Osteoblast (primary cell): ENCODE data around the gene EIF4G3. TPM values are rescaled to one million over a fixed set of nuclear protein-coding genes. Genes with fewer than 3 reads are reported as not detected.

Source experiments
- DNase-seq: peaks from one replicate; pipeline ENCODE4 v3.0.0; 2011; ENCODE audit warnings: low spot score, mixed read lengths; ENCODE audit not compliant: insufficient read length; ENCODE audit errors: missing footprints
- H2AFZ ChIP-seq: 2 replicates; pipeline ENCODE4 v1.6.0; 2011; ENCODE audit warnings: mild to moderate bottlenecking, low read length
- H3K27ac ChIP-seq: 2 replicates; pipeline ENCODE4 v1.5.1; 2011; ENCODE audit warnings: mild to moderate bottlenecking, low read depth, low read length, moderate library complexity
- H3K27me3 ChIP-seq: 2 replicates; pipeline ENCODE4 v1.6.0; 2012; ENCODE audit warnings: mild to moderate bottlenecking, control low read depth, inconsistent platforms, low read length, moderate library complexity; ENCODE audit not compliant: insufficient read depth
- H3K36me3 ChIP-seq: 2 replicates; pipeline ENCODE4 v1.5.1; 2011; ENCODE audit warnings: mild to moderate bottlenecking, low read length, control low read depth, moderate library complexity; ENCODE audit not compliant: insufficient read depth
- H3K4me1 ChIP-seq: 2 replicates; pipeline ENCODE4 v1.5.1; 2011; ENCODE audit warnings: mild to moderate bottlenecking, low read length, control low read depth, moderate library complexity; ENCODE audit not compliant: insufficient read depth
- H3K4me2 ChIP-seq: 2 replicates; pipeline ENCODE4 v1.6.0; 2011; ENCODE audit warnings: mild to moderate bottlenecking, low read length; ENCODE audit not compliant: insufficient read depth
- H3K4me3 ChIP-seq: fragments of 200-600 bp; sonication (generic); 3 replicates; pipeline ENCODE4 v1.5.1; 2012; ENCODE audit warnings: mild to moderate bottlenecking, low read length, inconsistent platforms; ENCODE audit not compliant: insufficient read depth
- H3K79me2 ChIP-seq: 2 replicates; pipeline ENCODE4 v1.6.0; 2012; ENCODE audit warnings: mild to moderate bottlenecking, low read length, control low read depth, inconsistent platforms; ENCODE audit not compliant: insufficient read depth
- H3K9me3 ChIP-seq: 2 replicates; pipeline ENCODE4 v1.5.1; 2011; ENCODE audit warnings: low read depth, low read length, control low read depth
- H4K20me1 ChIP-seq: 2 replicates; pipeline ENCODE4 v1.6.0; 2012; ENCODE audit warnings: mild to moderate bottlenecking, low read length, control low read depth; ENCODE audit not compliant: insufficient read depth
- CTCF ChIP-seq: IDR thresholded peaks from 2 replicates; pipeline ENCODE4 v1.5.1; 2011; ENCODE audit warnings: mild to moderate bottlenecking, low read depth, low read length, moderate library complexity; ENCODE audit errors: extremely low read depth
- total RNA-seq: library from RNA; depleted of rRNA; stranded (reverse); fragments of >200 nt; gene quantifications from 2 replicates; pipeline ENCODE4 v1.2.3, GENCODE V29; 2012

EIF4G3 gene
- total RNA-seq, 1 donor, result 55.0 TPM

- H4K20me1 ChIP-seq, result no peaks in the 10 kb centered on the region
- no peak overlapping the region for H3K4me3 ChIP-seq
- H3K36me3 ChIP-seq, result peaks cover 3% of the 10 kb centered on the region
- H3K4me2 ChIP-seq, result no peak overlapping the region
- peaks cover 32% of the 10 kb centered on the region for H3K79me2 ChIP-seq
- no peak for DNase-seq
- no peaks in the 10 kb centered on the region for H3K27me3 ChIP-seq
- no peak overlapping the region for H2AFZ ChIP-seq
- H3K4me1 ChIP-seq, result no peaks in the 10 kb centered on the region
- no peak overlapping the region for H3K27ac ChIP-seq
- no peaks in the 10 kb centered on the region for H3K9me3 ChIP-seq
- TF ChIP-seq CTCF, result no peak
Observed at GRCh38 chr1:21106238-21106637, 70.5 kb downstream of the EIF4G3 start.

- Histone ChIP-seq H3K27ac (no peak overlapping the region), H3K4me1 (no peaks in the 10 kb centered on the region), H3K36me3 (peaks cover 3% of the 10 kb centered on the region), H3K9me3 (no peaks in the 10 kb centered on the region), H3K27me3 (no peaks in the 10 kb centered on the region), H3K4me2 (no peak overlapping the region), H3K79me2 (peaks cover 34% of the 10 kb centered on the region), H2AFZ (no peak overlapping the region), H4K20me1 (no peaks in the 10 kb centered on the region), H3K4me3 (no peak overlapping the region)
- no peak for TF ChIP-seq CTCF
- DNase-seq, result no peak
Observed at GRCh38 chr1:21105807-21106206, 70.9 kb downstream of the EIF4G3 start.

- no peak for TF ChIP-seq CTCF
- H3K36me3 ChIP-seq, result peaks cover 7% of the 10 kb centered on the region
- H3K4me1 ChIP-seq, result no peaks in the 10 kb centered on the region
- H3K27me3 ChIP-seq, result no peaks in the 10 kb centered on the region
- peaks cover 39% of the 10 kb centered on the region for H3K79me2 ChIP-seq
- H3K4me3 ChIP-seq, result no peak overlapping the region
- H3K9me3 ChIP-seq, result no peaks in the 10 kb centered on the region
- no peak overlapping the region for H2AFZ ChIP-seq
- DNase-seq, result no peak
- H3K27ac ChIP-seq, result no peak overlapping the region
- H4K20me1 ChIP-seq, result no peaks in the 10 kb centered on the region
- H3K4me2 ChIP-seq, result no peak overlapping the region
Observed at GRCh38 chr1:21104683-21105082, 72.0 kb downstream of the EIF4G3 start.

GRCh38 chr1:21100481-21100921 lies 76.2 kb downstream of the EIF4G3 start:
- Histone ChIP-seq H3K4me1 (no peaks in the 10 kb centered on the region), H3K9me3 (no peaks in the 10 kb centered on the region), H3K36me3 (peaks cover 4% of the 10 kb centered on the region), H3K27ac (no peak overlapping the region), H3K4me3 (no peak overlapping the region), H3K4me2 (no peak overlapping the region), H3K27me3 (no peaks in the 10 kb centered on the region), H3K79me2 (peaks cover 62% of the 10 kb centered on the region), H4K20me1 (peaks cover 7% of the 10 kb centered on the region), H2AFZ (no peak overlapping the region)
- no peak for DNase-seq
- TF ChIP-seq CTCF, result no peak
